OCI-LY7 (cell line): ENCODE data around the gene DNAH7.

Experiments
- CTCF ChIP-seq: fragments of 200-600 bp; sonication (generic); conservative IDR thresholded peaks from 2 replicates; pipeline ENCODE4 v1.5.1; 2014; ENCODE audit warnings: mild to moderate bottlenecking, antibody characterized with exemption, low read length, moderate library complexity, mixed read lengths
- EZH2phosphoT487 ChIP-seq: fragments of 200-600 bp; sonication (generic); IDR thresholded peaks from 2 replicates; pipeline ENCODE4 v1.6.1; 2018; ENCODE audit warnings: low read depth, borderline replicate concordance, mild to moderate bottlenecking, mixed run types, antibody characterized with exemption, low read length, moderate library complexity, mixed read lengths

- TF ChIP-seq CTCF (no peak), EZH2phosphoT487 (no peak)
These were observed 32.2 kb downstream of the DNAH7 start for GRCh38 chr2:196036442-196036841.
